Raji (cell line): ENCODE data around the gene SEC16A.
A peak's percentile ranks its signal among the peaks of the same experiment; 100 is the strongest.

Experiments
- POLR2A ChIP-seq: IDR thresholded peaks from 2 replicates; pipeline ENCODE4 v1.6.1; 2011; ENCODE audit warnings: low read depth, low read length, control low read depth; ENCODE audit not compliant: insufficient read depth

SEC16A gene

DNA sequence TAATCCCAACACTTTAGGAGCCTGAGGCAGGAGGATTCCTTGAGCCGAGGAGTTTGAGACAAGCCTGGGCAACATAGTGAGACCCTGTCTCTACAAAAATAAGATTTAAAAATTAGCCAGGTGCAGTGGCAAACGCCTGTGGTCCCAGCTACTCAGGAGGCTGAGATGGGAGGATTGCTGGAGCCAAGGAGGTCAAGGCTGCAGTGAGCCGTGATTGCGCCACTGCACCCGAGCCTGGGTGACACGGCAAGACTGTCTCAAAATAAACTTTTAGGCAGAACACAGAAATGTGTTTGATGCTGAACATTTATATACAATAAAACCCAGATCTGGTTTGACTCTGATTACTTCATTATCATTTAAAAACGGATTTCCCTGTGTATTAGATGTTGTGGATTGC, 77.4 kb downstream of the SEC16A start:
- no peak for TF ChIP-seq POLR2A

DNA sequence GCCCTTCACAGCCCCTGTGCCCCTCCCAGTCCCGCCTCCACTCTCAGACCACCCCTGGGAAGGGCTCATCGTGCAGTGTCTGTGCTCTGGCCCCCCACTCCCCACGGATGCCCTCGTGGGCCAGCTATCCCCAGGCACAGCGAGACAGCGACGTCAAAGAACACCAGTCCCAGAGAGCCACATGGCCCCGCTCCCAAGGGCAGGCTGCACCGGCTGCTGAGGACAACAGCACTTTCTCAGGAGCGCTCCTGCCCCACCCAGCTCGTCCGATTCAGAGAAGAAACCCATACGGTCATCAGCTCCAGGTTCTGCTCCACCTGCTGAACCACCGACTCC, 78.1 kb downstream of the SEC16A start:
- no peak for TF ChIP-seq POLR2A

DNA sequence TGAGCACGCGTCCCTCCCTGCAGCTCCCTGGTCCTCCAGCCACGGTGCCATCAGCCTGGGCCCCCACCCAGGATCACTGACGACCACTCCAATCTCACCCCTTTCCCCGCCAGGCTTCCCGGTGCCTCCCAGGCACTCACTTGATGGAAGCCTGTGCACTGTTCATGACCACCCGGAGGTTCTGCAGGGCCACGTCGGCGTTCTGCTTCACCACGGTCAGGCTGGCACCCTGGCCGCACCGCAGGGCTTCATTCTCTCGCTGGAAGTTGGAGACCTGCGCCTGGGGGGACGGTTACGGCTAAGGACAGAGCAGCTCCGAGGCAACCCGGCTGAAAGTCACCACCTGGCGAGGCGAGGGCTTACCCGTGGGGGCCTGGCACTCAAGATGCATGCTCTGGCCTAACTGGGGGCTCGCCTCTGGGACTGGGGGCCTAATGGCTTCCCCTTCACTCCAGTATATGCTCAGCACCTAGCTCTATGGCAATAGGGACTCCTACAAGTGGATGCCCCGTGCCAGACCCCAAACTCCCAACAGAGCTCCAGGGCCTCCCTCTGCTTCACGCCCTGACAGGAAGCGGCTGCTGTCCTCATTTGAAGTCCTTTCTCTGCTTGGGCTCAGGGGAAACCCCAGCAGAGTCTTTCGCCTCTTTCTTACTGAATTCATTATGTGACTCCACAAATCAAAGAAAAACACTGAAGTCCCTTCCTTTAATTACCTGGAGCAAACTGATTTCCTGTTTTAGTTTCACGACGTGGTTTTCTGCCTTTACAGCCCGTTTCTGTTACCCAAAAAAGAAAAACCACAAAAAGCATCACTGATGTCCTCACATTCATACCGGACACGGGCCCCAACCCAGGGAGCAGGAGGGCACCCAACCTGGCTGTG, 78.7 kb downstream of the SEC16A start:
- no peak for TF ChIP-seq POLR2A

DNA sequence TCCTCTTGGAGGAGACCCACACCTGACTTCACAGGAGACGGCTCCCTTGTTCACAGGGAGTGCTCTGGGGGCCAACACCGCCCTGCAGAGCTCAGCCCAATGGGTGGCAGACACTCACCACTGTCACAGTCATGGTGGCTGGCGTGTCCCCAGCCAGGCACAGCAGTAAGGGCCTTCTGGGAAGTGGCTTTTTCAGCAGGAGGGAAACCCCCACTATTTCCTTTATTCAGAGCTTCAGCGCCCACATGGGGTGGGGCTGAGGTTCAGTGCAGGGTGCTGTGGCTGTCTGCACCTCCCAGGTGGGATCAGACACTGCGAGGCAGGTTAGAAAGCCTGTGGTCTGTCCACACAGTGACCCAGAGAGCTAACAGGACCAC, 79.3 kb downstream of the SEC16A start:
- no peak for TF ChIP-seq POLR2A

DNA sequence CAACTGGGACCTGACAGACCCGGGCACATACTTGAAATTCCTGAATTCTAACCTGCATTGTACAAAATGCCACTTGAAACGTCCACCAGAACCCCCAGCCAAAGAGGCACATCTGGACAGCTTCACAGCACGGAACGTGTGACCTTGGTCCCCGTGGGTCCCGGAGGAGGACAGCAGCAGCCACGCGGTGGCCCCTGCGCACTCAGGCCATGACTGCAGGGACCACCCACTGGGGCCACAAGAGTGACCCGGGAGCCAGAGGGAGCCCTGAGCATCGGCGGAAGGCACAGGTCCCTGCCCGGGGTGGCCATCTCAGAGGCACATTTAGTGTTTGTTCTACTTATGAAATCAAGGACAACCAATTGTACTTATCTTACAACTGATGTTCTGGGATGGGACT, 80.8 kb downstream of the SEC16A start:
- TF ChIP-seq POLR2A, result no peak

DNA sequence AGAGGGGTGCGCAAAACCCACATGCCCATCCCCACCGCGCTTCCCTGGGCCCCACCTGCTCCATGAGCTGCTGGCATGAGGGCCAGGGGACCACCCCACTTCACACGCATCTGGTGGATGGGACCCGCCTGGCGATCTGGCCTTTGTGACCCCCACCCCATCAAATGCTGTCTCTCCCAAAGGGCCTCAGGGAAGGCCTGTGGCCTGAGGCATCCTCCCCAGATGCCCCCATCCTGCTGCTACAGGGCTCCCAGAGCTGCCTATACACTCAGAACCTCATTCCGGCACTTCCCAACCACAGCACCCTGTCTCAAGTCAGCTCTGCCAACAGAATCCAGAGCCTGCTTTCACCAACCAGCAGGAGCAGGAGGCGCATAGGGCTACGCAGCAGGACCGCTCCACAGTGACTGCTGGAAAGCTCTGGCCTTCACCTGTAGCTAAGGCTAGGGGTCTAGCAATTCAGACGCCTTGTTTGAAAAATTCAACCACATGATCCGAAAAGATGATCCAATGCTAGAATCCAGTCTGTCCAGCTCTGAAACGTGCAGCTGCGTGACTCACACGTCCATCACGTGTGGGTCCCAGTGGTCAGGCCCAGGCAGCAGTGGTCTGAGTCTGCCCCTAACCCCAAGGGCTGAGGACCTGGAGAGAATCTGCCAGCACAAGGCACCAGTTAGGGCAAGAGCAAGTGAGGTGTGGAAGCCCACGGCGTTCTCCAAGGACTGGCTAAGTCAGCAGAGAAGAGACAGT, 81.5 kb downstream of the SEC16A start:
- TF ChIP-seq POLR2A, result no peak

DNA sequence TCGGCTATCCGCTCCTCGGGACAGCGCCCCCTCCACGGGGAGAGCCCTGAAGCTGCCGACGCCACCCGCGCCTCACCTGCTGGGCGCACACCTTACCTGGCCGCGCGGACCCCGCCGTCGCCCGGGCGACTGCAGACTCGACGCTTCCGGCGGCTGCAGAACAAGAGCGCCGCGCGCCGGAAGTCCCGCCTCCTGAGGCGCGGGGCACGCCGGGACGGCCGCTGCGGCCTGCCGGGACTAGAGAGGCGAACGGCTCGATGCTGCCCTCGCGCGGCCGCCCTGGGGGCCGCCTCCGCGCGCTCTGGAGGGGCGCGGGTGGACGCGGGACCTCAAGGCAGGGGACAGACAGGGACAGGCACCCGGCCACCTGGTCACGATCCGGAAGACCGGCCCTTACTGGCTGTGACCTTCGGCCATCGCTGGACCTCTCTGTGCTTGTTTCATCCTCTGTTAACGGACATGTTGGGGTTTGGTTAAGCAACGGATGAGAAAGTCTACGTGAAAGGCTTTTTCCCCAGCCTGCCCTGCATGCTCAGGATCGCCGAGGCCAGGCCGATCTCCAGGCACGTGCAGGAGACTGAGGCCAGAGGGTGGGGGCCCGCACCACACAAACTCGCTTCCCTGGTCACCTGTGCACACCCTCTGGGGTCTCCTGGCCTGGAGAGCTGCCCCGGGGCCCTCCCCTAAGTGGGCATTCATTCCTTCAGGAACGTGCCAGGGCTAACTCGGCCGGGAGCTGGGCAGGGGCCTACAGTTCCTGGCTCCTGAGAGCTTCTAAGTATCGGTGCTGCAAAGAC, 82.6 kb downstream of the SEC16A start, which contains the start of gene SNAPC4:
Gene SNAPC4 (minus strand): TSS at position 133 of the 797 bp plus-strand sequence. CDS start 1,742 bp downstream, outside the sequence.
- TF ChIP-seq POLR2A, result peak; percentile 84

DNA sequence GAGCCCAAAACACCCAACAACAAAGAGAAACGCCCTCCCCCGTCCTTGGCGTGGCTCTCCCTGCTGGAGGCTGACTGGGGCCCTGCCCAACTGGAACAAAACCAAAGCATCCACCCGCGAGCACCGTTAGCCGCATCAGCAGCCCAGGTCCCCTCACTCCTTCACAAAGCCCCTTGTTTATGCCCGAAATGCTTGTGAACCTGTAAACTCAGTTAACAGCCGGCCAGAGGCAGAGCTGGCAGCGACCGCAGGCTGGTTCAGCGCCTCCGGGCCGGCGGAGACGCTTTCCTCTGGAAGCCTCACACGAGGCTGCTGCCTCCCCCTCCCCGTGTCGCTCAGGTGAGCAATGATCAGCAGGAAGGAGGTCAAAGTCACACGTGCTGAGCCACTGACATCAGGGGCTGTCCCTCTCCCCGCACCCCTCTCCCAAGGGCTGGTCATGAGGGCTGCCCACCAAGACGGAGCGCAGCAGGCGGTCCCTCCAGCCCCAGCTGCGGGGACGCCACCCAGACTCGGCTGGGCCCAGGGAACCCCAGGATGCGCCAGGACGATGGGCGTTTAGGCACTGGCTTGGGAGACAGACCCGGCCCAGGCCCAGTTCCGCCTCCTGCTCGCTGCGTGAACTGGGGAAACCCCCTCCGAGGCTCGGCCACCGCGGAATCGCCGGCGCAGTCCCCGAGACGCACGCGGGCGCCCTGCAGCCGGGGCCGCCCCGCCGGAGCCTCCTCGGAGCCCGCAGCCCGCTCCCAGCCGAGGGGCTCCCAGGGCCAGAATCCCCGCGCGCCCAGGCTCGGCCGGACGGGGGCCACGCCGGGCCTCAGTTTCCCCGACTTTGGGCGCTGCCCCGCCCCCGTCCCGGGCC, 83.4 kb downstream of the SEC16A start:
- TF ChIP-seq POLR2A, result no peak

DNA sequence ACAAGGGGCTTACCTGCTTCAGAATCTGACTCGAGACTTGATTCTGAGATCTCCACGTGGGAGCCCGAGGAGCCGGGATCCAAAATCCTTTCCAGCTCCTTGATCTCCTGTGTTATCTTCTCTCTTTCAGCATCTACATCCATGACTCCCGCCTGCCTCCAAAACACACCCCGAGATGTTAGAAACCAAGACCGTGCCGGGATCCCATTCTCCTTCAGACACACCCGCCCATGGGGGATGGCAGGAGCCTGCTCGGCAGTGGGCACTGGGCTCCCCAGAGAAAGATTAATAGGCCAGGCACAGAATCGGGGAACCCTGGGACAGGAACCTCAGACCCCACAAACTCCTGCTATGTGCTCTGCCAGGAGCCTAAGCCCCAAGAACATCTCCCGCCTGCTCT, 84.6 kb downstream of the SEC16A start:
- TF ChIP-seq POLR2A, result no peak

DNA sequence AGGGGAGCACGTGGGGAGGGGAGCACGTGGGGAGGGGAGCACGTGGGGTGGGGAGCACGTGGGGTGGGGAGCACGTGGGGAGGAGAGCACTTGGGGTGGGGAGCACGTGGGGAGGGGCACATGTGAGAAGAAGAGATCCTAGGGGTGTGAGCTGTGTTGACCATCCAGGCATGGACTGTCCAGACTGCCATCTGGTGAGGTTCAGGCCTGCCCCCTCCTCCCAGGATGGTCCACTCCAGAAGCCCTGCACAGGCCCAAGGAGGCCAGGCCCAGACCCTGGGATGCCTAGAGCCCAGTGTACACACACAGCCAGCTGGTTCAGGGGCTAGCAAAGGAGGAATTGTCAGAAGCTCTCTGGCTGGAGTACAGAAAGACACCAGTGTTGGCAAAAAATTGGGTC, 85.2 kb downstream of the SEC16A start:
- no peak for TF ChIP-seq POLR2A

DNA sequence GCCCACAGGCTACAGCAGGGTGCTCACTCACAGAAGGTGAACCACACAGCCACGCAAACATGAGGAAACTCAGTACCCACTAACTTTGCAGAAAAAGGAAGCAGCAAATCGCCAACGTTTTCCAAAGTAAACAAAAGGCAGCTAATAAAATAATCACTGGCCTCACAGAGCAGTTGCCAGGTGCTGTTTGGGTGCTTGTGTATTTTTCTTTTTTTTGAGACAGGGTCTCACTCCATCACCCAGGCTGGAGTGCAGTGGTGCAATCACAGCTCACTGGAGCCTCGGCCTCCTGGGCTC, 86.7 kb downstream of the SEC16A start:
- no peak for TF ChIP-seq POLR2A

DNA sequence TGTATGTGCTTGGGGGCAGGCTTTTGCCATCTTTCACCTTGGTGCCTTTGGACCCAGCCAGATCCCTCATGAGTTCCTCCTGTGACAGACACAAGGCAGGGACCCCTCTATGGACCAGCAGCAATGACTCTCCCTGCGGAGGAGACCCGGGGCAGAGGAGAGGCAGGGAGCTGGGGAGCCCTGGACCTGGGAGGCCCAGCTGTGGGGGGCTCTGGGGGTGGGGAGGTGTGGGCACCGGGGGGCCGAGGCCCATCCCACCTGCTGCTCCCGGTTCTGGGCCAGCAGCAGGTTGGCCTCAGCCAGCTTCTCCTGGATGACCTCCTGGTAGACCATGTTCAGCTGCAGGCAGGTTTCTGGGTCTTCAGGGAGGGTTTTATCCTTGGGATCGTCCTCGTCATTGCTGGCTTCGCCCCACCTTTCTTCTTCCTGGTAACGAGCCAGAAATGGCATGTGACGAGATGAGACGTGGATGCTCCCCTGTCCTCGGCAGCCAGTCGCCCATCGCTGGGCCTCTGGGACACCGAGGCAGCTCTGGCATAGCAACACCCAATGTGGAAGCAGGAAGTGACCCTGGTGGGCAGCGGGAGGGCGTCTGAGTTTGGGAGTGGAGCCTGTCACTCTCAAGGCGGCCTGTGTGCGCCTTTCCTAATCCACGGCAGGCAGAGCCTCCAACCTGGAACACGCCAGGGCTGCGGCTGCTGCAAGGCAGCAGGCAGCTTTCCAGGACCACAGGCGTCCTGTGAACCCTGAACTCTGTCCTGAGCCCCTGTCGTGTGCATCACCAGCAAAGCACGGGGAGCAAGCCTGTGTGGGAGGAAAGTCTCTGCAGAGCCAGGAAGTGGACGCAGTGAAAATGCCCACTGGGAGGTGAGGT, 87.3 kb downstream of the SEC16A start:
- no peak for TF ChIP-seq POLR2A

DNA sequence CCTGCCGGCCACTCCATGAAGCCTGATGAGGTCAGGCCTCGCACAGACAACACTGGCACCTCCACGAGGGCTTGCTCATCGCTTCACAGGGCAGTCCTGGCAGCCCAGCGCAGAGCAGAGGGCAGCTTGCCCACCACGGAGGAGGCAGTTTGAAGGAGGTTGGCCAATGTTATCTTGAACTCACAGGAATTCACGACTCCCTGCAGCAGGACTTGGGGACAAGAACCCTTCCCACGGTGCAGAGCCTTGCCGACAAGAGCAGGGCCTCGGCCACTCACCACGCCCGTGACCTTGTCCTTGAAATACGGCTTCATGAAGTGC, 87.9 kb downstream of the SEC16A start:
- no peak for TF ChIP-seq POLR2A

DNA sequence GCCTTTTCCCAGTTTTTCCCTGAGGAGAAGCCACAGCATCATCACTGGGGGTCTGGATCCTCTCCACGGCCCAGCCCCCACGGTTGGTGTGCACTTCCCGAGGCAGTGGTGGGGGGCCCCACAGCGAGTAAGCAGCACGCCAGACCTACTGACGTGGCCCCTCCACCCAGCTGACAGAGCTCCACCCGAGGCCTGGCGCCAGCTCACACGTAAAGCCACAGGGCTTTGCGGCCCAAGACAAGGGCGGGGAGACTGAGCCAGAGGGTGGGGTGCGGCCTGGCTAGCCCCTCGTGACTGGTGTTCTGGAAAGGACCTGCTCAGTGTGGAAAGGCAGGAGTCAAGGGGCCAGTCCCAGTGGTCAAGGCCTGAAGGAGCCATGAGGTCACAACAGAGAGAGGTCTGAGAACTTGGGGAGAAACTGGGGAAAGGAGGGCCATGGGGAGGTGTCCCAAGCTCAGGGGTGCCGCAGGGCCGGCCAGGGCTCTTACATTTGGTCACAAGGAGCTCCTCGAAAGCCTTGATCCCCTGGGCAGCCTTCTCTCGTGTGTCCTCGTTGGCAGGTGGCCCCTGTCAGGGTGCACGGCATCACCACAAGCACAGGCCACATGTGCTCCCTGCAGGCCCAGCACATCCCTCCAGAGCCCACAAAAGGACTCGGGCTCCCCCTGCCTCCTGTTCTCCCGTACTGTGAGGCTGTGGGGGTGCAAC, 88.4 kb downstream of the SEC16A start:
- TF ChIP-seq POLR2A, result no peak

DNA sequence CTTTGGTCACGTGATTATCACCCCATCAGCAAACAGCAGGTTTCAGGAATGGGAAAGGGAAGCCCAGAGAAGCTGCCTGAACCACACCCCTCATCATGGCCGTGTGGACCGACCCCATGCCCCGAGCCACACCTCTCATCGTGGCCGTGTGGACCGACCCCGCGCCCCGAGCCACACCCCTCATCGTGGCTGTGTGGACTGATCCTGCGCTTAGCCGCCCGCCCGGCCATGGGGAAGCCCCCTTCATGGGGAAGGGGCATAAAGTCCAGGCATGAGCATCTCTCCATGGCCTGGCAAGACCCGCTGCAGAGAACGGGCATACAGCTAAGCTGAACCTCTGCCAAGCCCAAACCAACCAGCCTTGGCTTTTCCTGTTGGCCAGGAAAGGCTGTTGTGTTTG, 89.3 kb downstream of the SEC16A start:
- TF ChIP-seq POLR2A, result no peak
